Raji (cell line): Measurements from ENCODE around the gene TM7SF3.

ENCODE experiments used
- POLR2A ChIP-seq: IDR thresholded peaks from 2 replicates; pipeline ENCODE4 v1.6.1; 2011; ENCODE audit warnings: low read depth, low read length, control low read depth; ENCODE audit not compliant: insufficient read depth

Gene TM7SF3

DNA sequence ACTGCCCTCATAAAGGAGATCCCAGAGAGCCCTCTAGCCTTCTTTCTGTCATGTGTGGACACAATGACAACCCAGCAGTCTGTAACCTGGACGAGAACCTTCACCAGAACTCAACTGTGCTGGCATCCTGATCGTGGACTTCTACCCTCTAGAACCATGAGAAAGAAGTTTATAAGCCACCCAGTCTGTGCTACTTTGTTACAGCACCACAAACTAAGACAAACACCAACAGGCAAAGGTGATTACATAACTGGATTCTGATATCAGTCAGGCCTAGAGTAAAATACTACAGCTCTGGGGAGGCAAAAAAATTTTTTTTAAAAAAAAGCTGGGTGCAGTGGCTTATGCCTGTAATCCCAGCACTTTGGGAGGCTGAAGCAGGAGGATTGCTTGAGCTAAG lies 18.5 kb downstream of the TM7SF3 start:
- TF ChIP-seq POLR2A, result no peak

DNA sequence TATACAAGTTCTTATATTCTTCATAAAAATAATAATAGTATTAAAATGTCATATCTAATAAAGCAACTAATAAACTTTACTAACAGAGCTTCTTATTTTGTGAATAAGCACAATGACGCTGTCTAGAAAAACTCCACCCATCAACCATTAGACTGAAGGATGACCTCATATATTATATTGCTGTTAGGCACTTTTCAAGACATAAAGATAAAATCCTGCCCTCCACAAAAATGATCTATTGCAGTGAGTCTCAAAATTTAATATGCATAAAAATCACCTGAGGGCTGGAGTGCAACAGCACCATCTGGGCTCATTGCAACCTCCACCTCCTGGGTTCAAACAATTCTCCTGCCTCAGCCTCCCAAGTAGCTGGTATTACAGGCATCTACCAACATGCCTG lies 20.1 kb downstream of the TM7SF3 start:
- TF ChIP-seq POLR2A, result no peak

DNA sequence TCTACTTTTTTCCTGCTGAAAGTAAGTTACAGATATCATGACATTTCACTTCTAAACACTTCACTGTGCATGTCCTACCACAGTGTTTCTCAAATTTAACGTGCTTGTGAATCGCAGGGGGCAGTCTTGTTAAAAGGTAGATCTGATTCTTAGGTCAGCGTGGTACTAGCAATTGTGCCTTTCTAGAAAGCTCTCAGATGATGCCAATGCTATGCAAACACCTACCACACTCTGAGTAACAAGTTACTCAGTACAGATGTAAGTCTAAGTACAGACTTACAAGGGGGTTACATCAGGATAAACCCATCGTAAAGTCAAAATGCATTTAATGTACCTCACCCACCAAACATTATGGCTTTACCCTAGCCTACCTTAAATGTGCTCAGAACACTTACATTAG lies 22.4 kb downstream of the TM7SF3 start:
- TF ChIP-seq POLR2A, result no peak

DNA sequence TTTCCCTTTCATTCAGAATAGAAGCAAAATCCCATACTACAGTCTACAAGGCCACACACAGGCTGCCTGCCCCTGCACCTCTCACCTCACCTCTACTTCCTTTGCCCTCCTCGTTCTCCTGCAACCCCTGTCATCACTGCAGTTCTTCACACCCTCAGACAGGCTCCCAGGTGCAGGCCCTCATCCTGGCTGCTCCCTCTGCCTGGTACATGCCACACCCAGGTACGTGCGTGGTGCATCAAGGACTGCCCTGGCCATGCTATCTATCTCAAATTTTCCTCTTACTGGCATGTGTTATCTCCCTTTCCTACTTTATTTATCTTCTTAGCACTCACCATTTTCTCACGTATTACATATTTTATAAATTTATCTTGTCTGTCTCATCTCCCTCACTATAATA lies 24.3 kb downstream of the TM7SF3 start:
- no peak for TF ChIP-seq POLR2A

DNA sequence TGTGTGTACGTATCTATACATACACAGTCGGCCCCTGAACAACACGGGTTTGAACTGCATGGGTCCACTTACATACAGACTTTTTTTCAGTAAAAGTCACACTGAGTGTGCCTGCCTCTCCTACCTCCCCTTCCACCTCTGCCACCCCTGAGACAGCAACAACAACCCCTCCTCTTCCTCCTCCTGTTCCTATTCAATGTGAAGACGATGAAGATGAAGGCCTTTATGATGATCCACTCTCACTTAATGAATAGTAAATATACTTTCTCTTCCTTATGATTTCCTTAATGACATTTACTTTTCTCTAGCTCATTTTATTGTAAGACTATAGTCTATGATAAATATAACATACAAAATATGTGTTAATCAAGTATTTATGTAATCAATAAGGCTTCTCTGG lies 25.5 kb downstream of the TM7SF3 start:
- no peak for TF ChIP-seq POLR2A

DNA sequence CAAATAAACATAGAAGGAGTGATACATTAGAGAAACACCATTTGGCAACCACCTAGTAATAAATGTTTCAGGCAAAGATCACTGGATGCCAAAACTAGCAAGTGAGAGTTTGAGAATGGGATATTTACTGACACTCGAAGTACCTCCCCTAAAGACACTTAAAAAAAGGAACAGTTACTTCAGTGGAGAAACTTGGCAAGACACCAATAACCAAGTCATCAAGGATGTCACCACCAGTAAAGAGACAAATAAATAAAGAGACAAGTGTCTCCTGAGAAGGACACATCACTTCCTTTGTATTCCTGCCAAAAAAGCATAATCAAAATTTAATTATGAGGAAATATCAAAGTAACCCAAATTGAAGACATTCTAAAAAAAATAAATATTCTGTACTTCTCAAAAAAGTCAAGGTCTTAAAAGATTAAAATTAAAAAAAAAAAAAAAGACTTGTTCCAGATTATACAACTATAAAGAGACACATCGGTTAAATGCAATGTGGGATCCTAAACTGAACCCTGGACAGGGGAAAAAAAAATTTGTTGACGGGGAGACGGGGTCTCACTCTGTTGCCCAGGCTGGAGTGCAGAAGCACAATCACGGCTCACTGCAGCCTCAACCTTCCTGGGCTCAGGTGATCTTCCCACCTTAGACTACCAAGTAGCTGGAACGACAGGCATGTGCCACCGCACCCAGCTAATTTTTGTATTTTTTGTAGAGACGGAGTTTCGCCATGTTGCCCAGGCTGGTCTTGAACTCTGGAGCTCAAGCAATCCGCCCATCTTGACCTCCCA lies 26.4 kb downstream of the TM7SF3 start:
- no peak for TF ChIP-seq POLR2A

DNA sequence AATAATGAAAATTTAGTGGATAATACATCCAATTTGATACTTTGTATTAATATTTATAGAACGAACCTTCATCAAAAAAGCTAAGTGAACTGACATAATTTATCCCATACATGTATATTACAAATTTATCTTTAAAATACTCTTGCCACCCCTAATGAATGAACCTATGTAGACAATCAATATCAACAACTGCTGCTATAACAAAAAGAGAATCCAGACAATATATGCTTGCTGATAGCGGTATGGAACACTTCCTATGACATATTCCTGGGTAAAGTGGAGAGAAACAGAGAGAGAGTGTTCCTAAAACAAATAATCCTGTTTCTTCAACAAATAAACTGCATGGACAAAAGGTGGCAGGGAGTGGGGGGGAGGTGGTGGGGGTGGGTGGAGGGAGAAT lies 31.3 kb downstream of the TM7SF3 start:
- TF ChIP-seq POLR2A, result no peak

DNA sequence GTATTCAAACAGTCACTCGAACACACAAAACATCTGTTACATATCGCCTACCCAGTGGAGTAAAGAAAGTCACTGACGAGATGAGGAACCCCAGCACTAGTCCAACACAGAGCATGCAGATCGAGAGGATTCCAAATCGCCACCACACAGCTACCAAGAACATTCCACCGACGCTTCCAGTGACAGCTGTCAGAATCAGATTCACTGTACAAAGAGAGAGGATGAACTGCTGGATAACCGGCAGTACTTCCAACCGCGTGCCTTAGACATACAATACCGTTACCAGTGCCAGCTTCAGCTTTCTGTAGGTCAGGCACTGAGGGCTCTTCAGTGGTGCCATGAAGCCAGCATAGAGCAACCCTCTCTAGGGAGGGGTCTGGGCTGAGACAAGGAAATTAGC lies 34.5 kb downstream of the TM7SF3 start:
- no peak for TF ChIP-seq POLR2A

DNA sequence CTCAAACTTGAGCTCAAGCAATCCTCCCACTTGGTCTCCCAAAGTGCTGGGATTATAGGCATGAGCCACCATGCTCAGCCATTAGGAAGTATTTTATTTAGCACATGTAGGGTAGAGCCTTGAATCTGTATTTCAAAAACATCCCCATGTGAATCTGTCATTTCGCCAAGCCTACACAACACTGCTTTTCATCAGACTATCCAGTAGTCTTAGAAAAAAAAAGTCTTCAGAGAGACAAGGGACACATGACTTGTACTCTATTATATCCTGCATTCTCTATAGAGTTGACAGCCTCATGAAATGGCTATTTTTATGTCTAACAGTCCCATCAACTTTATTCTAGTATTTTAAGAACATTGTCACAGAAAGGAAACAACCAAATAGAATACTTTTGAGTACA lies 35.4 kb downstream of the TM7SF3 start:
- no peak for TF ChIP-seq POLR2A

DNA sequence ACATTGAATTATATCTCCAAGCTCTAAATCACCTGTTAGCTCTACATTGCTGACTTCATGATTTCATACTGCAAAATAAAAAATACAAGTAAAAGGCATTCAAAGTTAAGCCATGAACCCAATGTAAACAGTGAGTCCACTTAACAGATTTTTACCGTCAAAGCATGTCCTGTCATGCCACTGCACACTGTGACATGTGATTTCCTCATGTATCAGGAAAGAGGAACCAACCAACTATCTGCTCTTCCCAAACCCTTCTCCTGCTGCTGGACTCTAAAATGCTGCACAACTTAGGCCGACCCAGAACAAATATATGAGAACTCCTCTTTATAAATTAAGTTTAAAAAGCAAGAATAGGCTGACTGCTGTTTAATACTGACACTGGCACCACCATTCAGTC lies 37.5 kb downstream of the TM7SF3 start:
- TF ChIP-seq POLR2A, result no peak

DNA sequence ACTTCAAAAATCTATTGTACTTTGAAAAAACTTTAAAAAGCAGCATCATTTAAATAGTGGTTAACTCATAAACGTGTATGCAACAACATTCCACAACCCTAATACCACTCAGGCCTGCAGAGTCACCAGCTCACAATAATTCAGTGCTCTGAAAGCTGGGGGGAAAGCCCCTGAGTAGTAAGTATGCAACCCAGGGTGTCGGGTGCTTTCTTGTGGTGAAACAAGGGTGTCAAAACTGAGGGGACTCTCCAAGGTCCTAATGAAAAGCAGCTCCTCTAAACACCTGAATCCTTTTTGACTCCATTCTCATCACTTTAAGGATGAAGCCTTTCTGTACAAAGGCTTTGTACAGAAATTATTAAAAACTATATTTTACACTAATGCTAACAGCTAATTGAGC lies 42.2 kb downstream of the TM7SF3 start:
- no peak for TF ChIP-seq POLR2A

DNA sequence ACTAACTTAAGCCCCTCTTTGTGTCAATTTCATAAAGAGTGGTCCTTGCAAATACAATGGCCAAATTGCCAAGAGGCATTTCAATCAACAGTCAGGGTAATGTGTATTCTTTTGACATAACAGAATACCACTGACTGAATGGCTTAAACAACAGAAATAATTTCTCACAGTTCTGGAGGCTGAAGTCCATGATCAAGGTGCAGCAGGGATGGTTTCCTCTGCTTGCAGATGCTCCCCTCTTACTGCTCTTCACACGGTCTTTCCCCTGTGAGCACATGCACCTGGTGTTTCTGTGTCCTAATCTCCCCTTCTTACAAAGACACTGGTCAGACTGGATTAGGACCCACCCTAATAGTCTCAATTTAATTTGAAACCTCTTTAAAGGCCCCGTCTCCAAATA lies 44.0 kb downstream of the TM7SF3 start:
- TF ChIP-seq POLR2A, result no peak

DNA sequence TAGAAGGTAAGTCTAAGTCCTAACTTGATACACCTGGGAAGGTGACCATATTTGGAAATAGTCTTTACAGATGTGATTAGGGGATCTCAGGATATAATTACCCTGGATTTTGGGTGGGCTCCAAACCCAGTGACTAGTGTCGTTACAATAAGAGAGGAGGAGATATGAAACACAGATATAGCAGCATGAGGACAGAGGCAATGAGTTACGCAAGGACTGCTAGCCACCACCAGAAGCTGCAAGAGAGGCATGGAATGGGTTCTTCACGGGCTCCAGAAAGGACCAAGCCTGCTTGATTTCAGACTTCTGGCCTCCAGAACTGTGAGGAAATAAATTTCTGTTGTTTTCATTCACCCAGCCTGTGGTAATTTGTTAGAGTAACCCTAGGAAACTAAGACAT lies 47.3 kb downstream of the TM7SF3 start:
- no peak for TF ChIP-seq POLR2A

DNA sequence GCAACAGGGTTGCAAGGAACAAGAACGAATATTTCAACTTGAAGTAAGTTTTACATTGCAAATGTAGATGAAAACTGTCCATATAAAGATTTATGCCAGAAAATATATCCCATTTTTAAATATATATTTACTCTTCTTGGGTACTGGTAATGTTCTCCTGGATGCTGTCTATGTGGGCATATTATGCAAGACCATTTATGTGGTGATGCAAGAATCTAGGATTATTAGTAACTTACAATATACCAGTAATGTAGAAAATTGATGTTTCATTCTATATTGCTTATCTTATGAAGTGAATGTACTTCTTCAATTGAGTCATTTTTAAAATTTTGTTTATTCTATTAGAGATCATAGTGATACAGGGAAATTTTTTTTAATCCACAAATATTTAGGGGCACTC lies 50.8 kb downstream of the TM7SF3 start:
- no peak for TF ChIP-seq POLR2A

DNA sequence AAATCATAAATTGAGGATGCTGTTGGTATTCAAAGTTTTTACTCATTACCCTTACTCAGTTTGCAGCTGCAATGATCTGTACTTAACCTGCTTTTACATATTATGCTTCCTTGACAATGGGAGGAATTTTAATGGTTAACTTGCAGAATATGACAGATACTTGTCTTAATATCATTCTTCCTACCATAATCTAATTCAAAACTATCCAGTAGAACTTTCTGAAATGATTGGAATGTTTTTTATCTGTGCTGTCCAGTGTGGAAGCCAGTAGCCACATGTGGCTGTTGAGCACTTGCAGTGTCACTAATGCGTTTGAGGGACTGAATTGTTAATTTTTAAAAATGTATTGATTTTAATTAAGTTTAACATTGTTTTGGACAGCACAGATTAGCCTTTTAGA lies 52.4 kb downstream of the TM7SF3 start:
- TF ChIP-seq POLR2A, result no peak

DNA sequence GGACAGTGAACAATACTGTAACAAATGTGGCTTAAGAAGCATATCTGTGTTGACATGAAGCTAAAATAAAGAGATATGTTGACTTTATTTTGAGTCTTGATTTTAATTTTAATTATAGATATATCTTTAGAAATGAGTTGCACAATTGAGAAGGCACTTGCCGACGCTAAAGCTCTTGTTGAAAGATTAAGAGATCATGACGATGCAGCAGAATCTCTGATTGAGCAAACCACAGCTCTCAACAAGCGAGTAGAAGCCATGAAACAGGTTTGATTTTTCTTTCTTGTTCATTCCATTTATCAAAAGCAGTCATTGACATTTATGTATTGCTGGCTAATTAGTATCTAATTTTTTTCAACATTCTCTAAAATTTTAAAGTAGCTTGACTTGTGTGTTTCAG lies 60.2 kb downstream of the TM7SF3 start:
- no peak for TF ChIP-seq POLR2A

DNA sequence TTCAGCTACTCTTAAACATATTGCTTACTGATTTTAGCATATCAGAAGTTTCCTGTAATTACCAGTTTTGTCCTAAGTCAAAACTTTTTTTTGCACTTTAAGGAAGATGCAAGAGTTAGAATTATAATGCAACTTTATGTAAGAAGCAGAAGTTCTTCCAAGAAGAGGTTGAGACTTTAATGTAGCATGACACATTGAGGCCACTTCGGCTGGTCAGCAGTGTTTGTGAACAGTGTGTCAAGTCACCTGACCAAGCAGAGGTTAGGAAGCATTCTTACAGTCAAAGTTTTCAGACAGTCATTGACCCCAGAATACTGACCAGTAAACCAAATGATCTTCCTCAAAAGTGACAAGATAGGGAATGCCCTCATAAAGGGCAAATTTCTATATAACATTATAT lies 60.7 kb downstream of the TM7SF3 start:
- no peak for TF ChIP-seq POLR2A
